ENCODE data around the gene RINL.
A peak's percentile ranks its signal among the peaks of the same experiment; 100 is the strongest.

RINL gene

GRCh38 chr19:38900202-38900629 lies 22.1 kb upstream of the RINL start:
- Histone ChIP-seq H3K9me3 (ENCODE audit: insufficient read depth, low read length, severe bottlenecking) (peaks cover 3% of the 10 kb centered on the region), H3K36me3 (ENCODE audit: insufficient read depth, low read length) (peaks cover 14% of the 10 kb centered on the region), H3K4me1 (ENCODE audit: insufficient read depth, low read length) (peaks cover 34% of the 10 kb centered on the region), H3K27me3 (ENCODE audit: insufficient read depth, low read length, poor library complexity) (no peaks in the 10 kb centered on the region), H3K27ac (ENCODE audit: low read length) (peak overlapping the region; percentile 75), H4K20me1 (ENCODE audit: insufficient read depth, low read length) (peaks cover 6% of the 10 kb centered on the region), H3K79me2 (ENCODE audit: insufficient read depth, low read length) (peaks cover 51% of the 10 kb centered on the region), H3K4me2 (ENCODE audit: insufficient read depth, low read length) (peak overlapping the region; percentile 93), H2AFZ (ENCODE audit: low read depth, low read length) (peak overlapping the region; percentile 86), H3K4me3 (ENCODE audit: low read depth in 1 of 2, low read length in 2 of 2) (peak overlapping the region; percentile 61 to 76), H3K9ac (ENCODE audit: low read depth, low read length) (peak overlapping the region; percentile 63)
- TF ChIP-seq CTCF (IDR thresholded peaks at IDR 0.05; ENCODE audit: borderline replicate concordance, extremely low read depth, low read length, poor library complexity, severe bottlenecking) (no peak), EZH2 (IDR thresholded peaks at IDR 0.05; ENCODE audit: borderline replicate concordance, low read depth, low read length, severe bottlenecking) (no peak)
- no peak for DNase-seq
- ATAC-seq (ENCODE audit: insufficient read depth, low read depth) = no peak

- peak within 1 kb of the TSS; percentile 86 for H2AFZ ChIP-seq (ENCODE audit: low read depth, low read length)
Measured at GRCh38 chr19:38899447-38900201, 21.5 kb upstream of the RINL start, which contains the start of the genes NFKBIB and SIRT2. TSS of gene NFKBIB (plus strand) at chr19:38899969. CDS start at chr19:38900033, 64 bp downstream. TSS of gene SIRT2 (minus strand) at chr19:38899618. CDS start at chr19:38899521, 97 bp downstream.

GRCh38 chr19:38898788-38899446 lies 20.8 kb upstream of the RINL start:
- peaks cover 3% of the 10 kb centered on the region for H3K9me3 ChIP-seq (ENCODE audit: insufficient read depth, low read length, severe bottlenecking)
- peaks cover 51% of the 10 kb centered on the region for H3K79me2 ChIP-seq (ENCODE audit: insufficient read depth, low read length)
- TF ChIP-seq EZH2 (IDR thresholded peaks at IDR 0.05; ENCODE audit: borderline replicate concordance, low read depth, low read length, severe bottlenecking) (no peak), CTCF (IDR thresholded peaks at IDR 0.05; ENCODE audit: borderline replicate concordance, extremely low read depth, low read length, poor library complexity, severe bottlenecking) (no peak)
- DNase-seq (no peak), ATAC-seq (ENCODE audit: insufficient read depth, low read depth) (no peak)
- peaks cover 3% of the 10 kb centered on the region; the same call in 1 of the 2 replicates for H3K36me3 ChIP-seq (ENCODE audit: insufficient read depth, low read length)
- peaks cover 34% of the 10 kb centered on the region for H3K4me1 ChIP-seq (ENCODE audit: insufficient read depth, low read length)
- peaks cover 6% of the 10 kb centered on the region for H4K20me1 ChIP-seq (ENCODE audit: insufficient read depth, low read length)
- peak overlapping the region; percentile 97 for H3K4me2 ChIP-seq (ENCODE audit: insufficient read depth, low read length)
- peak overlapping the region; percentile 34 to 61; a peak in 3 of 4 replicates for H3K4me3 ChIP-seq (ENCODE audit: low read depth in 1 of 2, low read length in 2 of 2)
- H3K9ac ChIP-seq (ENCODE audit: low read depth, low read length) = peak overlapping the region; percentile 62
- H2AFZ ChIP-seq (ENCODE audit: low read depth, low read length) = peak overlapping the region; percentile 81
- no peaks in the 10 kb centered on the region for H3K27me3 ChIP-seq (ENCODE audit: insufficient read depth, low read length, poor library complexity)
- peak overlapping the region; percentile 53 for H3K27ac ChIP-seq (ENCODE audit: low read length)

More at GRCh38 chr19:38899447-38900201, 21.5 kb upstream of the RINL start, which contains the start of the genes NFKBIB and SIRT2:
- H3K9ac ChIP-seq (ENCODE audit: low read depth, low read length) = peak within 1 kb of the TSS; percentile 63
- no peaks in the 10 kb centered on the region for H3K27me3 ChIP-seq (ENCODE audit: insufficient read depth, low read length, poor library complexity)
- H3K9me3 ChIP-seq (ENCODE audit: insufficient read depth, low read length, severe bottlenecking) = peaks cover 3% of the 10 kb centered on the region
- TF ChIP-seq CTCF (IDR thresholded peaks at IDR 0.05; ENCODE audit: borderline replicate concordance, extremely low read depth, low read length, poor library complexity, severe bottlenecking) = peak; percentile 15
- TF ChIP-seq EZH2 (IDR thresholded peaks at IDR 0.05; ENCODE audit: borderline replicate concordance, low read depth, low read length, severe bottlenecking) = no peak
- peak; percentile 100 for DNase-seq
- H3K4me2 ChIP-seq (ENCODE audit: insufficient read depth, low read length) = peak within 1 kb of the TSS; percentile 97
- H4K20me1 ChIP-seq (ENCODE audit: insufficient read depth, low read length) = peaks cover 6% of the 10 kb centered on the region
- peak within 1 kb of the TSS; percentile 75 for H3K27ac ChIP-seq (ENCODE audit: low read length)
- peak within 1 kb of the TSS; percentile 61 to 76 for H3K4me3 ChIP-seq (ENCODE audit: low read depth in 1 of 2, low read length in 2 of 2)
- peak; percentile 92 for ATAC-seq (ENCODE audit: insufficient read depth, low read depth)
- H3K4me1 ChIP-seq (ENCODE audit: insufficient read depth, low read length) = peaks cover 34% of the 10 kb centered on the region
- H3K36me3 ChIP-seq (ENCODE audit: insufficient read depth, low read length) = peaks cover 8% of the 10 kb centered on the region
- peaks cover 51% of the 10 kb centered on the region for H3K79me2 ChIP-seq (ENCODE audit: insufficient read depth, low read length)

Data from DND-41 (cell line).